K562 (cell line): Measurements from ENCODE around the gene CACNG6. TPM values are rescaled to one million over a fixed set of nuclear protein-coding genes. Genes with fewer than 3 reads are reported as not detected.

ENCODE experiments used
- FOXK1 ChIP-seq: sonication (generic); formaldehyde crosslinking; IDR thresholded peaks from 2 replicates; pipeline ENCODE4 v1.8.0; 2022; ENCODE audit warnings: missing genetic modification reagents, mild to moderate bottlenecking, borderline replicate concordance
- GABPA ChIP-seq: fragments of 200-800 bp; sonication (Bioruptor generic); conservative IDR thresholded peaks from 2 replicates; pipeline ENCODE4 v1.6.1; 2016; ENCODE audit warnings: low read depth, missing genetic modification characterization, missing compliant biosample characterization
- MXI1 ChIP-seq: IDR thresholded peaks from 2 replicates; pipeline ENCODE4 v1.6.1; 2011; ENCODE audit warnings: low read depth, mild to moderate bottlenecking, improper control_type of control experiment, low read length
- ZNF445 ChIP-seq: fragments of 250-450 bp; sonication (Bioruptor Pico); IDR thresholded peaks from 2 replicates; pipeline ENCODE4 v1.4.0; 2020; ENCODE audit warnings: low read depth, mild to moderate bottlenecking, moderate library complexity
- ZNF561 ChIP-seq: fragments of 450-650 bp; formaldehyde crosslinking; conservative IDR thresholded peaks from 2 replicates; pipeline ENCODE4 v1.4.0; 2020; ENCODE audit warnings: mild to moderate bottlenecking, moderate library complexity
- polyA plus RNA-seq, 8 experiments: library from polyadenylated mRNA; depleted of rRNA in 4 of 8; stranded (reverse) in 5 of 8; unstranded in 3 of 8; fragments of >200 nt; fragmentation: Nextera tagmentation in 2 of 8; fragmentation: Illumina TruSeq in 1 of 8; extraction: Ambion mirVana in 2 of 8; extraction: Trizol in 1 of 8; gene quantifications; 2 replicates each; pipeline versions ENCODE4 v1.2.1 to v1.2.3, GENCODE V29; 2011 to 2014; ENCODE audit warnings: inconsistent platforms in 1 of 8, missing spikeins in 1 of 8
- total RNA-seq, 7 experiments: library from RNA; depleted of rRNA in 6 of 7; stranded (reverse); fragments of >200 nt in 6 of 7; fragmentation: Illumina TruSeq in 2 of 7; extraction: Trizol in 2 of 7; gene quantifications; 2 replicates each; pipeline versions ENCODE4 v1.2.1 to v1.2.3, GENCODE V29; 2011 to 2021; ENCODE audit warnings: low replicate concordance in 1 of 7
- TF ChIP-seq, protein P1 (sequence below): sonication (generic); formaldehyde crosslinking; IDR thresholded peaks from 2 replicates; pipeline ENCODE4 v1.5.0; 2020; ENCODE audit warnings: missing genetic modification reagents
- TF ChIP-seq, protein P2 (sequence below): fragments of 200-400 bp; formaldehyde crosslinking; IDR thresholded peaks from 2 replicates; pipeline ENCODE4 v1.6.1; 2017; ENCODE audit warnings: mild to moderate bottlenecking, low read depth, low read length, moderate library complexity
- TF ChIP-seq, protein P3 (sequence below), 3 experiments: fragments of 200-800 bp in 1 of 3; fragments of 250-450 bp in 1 of 3; fragments of 450-650 bp in 1 of 3; sonication (Bioruptor Pico) in 1 of 3; sonication (Bioruptor generic) in 1 of 3; formaldehyde crosslinking in 1 of 3; IDR thresholded peaks; 2 replicates each; pipeline versions ENCODE4 v1.6.1 to v1.8.0; 2016 to 2022; ENCODE audit warnings: mild to moderate bottlenecking in 2 of 3, missing genetic modification characterization in 2 of 3, missing compliant biosample characterization in 1 of 3, moderate library complexity in 1 of 3

Gene CACNG6
- total and polyA plus RNA-seq, 9 of the 15 experiments (the other 6 are each of a cell fraction or from before 2014, with no cell fraction given) = not detected

DNA sequence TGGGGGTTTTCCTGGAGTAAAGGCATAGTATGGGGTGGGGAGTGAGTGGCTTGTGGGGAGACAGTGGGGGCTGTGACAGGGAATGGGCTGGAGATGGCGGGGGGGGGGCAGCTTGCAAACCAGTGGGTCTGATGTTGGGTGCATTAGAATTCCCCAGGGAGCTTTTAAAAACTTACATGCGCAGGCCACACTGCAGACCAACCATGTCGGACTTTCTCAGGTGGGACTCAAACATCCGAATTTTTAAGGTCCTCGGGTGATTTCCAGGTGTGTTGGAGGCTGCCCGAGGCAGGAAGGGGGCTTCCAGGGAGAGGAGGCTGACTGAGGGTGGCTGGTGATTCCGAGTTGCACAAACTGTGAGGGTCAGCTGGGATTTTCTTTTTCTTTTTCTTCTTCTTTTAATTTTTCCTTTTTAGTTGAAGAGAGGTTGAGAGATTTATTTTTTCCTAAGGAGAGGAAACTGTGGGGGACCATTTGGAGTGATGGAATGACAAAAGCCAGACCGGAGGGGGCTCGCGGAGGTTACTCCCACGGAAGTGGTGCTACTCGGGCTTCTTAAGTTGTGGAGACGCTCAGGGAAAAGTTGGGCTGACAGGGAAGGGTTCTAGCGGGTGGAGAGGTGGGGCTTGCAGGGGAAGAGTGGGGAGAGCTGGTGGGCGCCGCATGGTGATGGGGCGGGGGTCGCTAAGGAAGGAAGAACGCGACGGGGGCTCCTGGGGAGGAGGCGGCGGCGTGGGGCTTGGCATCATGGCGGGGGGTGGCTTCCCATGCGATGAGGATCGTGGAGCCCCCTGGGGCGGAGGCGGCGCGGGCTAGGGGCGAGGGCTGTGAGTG, 29.7 kb upstream of the CACNG6 start (continued):
- TF ChIP-seq FOXK1 (no peak), ZNF561 (CRISPR knock-in tag) (no peak), MXI1 (no peak), ZNF445 (CRISPR knock-in tag) (no peak), GABPA (tag) (peak; percentile 38)
- TF ChIP-seq, protein P1, sequence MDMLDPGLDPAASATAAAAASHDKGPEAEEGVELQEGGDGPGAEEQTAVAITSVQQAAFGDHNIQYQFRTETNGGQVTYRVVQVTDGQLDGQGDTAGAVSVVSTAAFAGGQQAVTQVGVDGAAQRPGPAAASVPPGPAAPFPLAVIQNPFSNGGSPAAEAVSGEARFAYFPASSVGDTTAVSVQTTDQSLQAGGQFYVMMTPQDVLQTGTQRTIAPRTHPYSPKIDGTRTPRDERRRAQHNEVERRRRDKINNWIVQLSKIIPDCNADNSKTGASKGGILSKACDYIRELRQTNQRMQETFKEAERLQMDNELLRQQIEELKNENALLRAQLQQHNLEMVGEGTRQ (CRISPR knock-in tag) = no peak
- TF ChIP-seq, protein P2, sequence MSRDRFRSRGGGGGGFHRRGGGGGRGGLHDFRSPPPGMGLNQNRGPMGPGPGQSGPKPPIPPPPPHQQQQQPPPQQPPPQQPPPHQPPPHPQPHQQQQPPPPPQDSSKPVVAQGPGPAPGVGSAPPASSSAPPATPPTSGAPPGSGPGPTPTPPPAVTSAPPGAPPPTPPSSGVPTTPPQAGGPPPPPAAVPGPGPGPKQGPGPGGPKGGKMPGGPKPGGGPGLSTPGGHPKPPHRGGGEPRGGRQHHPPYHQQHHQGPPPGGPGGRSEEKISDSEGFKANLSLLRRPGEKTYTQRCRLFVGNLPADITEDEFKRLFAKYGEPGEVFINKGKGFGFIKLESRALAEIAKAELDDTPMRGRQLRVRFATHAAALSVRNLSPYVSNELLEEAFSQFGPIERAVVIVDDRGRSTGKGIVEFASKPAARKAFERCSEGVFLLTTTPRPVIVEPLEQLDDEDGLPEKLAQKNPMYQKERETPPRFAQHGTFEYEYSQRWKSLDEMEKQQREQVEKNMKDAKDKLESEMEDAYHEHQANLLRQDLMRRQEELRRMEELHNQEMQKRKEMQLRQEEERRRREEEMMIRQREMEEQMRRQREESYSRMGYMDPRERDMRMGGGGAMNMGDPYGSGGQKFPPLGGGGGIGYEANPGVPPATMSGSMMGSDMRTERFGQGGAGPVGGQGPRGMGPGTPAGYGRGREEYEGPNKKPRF = no peak
- TF ChIP-seq, protein P3, sequence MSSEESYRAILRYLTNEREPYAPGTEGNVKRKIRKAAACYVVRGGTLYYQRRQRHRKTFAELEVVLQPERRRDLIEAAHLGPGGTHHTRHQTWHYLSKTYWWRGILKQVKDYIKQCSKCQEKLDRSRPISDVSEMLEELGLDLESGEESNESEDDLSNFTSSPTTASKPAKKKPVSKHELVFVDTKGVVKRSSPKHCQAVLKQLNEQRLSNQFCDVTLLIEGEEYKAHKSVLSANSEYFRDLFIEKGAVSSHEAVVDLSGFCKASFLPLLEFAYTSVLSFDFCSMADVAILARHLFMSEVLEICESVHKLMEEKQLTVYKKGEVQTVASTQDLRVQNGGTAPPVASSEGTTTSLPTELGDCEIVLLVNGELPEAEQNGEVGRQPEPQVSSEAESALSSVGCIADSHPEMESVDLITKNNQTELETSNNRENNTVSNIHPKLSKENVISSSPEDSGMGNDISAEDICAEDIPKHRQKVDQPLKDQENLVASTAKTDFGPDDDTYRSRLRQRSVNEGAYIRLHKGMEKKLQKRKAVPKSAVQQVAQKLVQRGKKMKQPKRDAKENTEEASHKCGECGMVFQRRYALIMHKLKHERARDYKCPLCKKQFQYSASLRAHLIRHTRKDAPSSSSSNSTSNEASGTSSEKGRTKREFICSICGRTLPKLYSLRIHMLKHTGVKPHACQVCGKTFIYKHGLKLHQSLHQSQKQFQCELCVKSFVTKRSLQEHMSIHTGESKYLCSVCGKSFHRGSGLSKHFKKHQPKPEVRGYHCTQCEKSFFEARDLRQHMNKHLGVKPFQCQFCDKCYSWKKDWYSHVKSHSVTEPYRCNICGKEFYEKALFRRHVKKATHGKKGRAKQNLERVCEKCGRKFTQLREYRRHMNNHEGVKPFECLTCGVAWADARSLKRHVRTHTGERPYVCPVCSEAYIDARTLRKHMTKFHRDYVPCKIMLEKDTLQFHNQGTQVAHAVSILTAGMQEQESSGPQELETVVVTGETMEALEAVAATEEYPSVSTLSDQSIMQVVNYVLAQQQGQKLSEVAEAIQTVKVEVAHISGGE (CRISPR knock-in tag; IDR thresholded peaks at IDR 0.05) = peak in 1 of 3 experiments; percentile 56; a peak in 1 of 6 replicates
